RWPE2 (cell line): ENCODE data around the gene CNTN1.

Experiments used
- ATAC-seq: fragments of 200-7000 bp; cut with Tn5 transposase; 3 replicates; pipeline ENCODE4 v1.9.1; 2021; ENCODE audit warnings: low read depth
- DNase-seq: peaks from one replicate; pipeline ENCODE4 v3.0.0-alpha.2; 2020; ENCODE audit warnings: low spot score
- H3K27ac ChIP-seq: fragments of 450-650 bp; 2 replicates; pipeline ENCODE4 v1.5.1; 2017; ENCODE audit warnings: mild to moderate bottlenecking; ENCODE audit not compliant: poor library complexity, severe bottlenecking
- H3K27me3 ChIP-seq: fragments of 250-450 bp; sonication (Bioruptor Pico); 2 replicates; pipeline ENCODE4 v1.5.1; 2021; ENCODE audit warnings: mild to moderate bottlenecking, moderate library complexity; ENCODE audit not compliant: insufficient read depth, poor library complexity, severe bottlenecking
- H3K36me3 ChIP-seq: fragments of 250-450 bp; sonication (Bioruptor Pico); 2 replicates; pipeline ENCODE4 v1.5.1; 2020; ENCODE audit warnings: low read depth, mild to moderate bottlenecking, moderate library complexity
- H3K4me1 ChIP-seq: fragments of 250-450 bp; sonication (Bioruptor Pico); 2 replicates; pipeline ENCODE4 v1.5.1; 2021; ENCODE audit warnings: mild to moderate bottlenecking, moderate library complexity; ENCODE audit not compliant: insufficient read depth, poor library complexity, severe bottlenecking
- H3K4me3 ChIP-seq: fragments of 250-450 bp; sonication (Bioruptor Pico); 2 replicates; pipeline ENCODE4 v1.5.1; 2021; ENCODE audit warnings: mild to moderate bottlenecking, moderate library complexity; ENCODE audit not compliant: severe bottlenecking
- H3K9me3 ChIP-seq: fragments of 250-450 bp; sonication (Bioruptor Pico); 2 replicates; pipeline ENCODE4 v1.5.1; 2021; ENCODE audit warnings: mild to moderate bottlenecking, moderate library complexity; ENCODE audit not compliant: severe bottlenecking
- CTCF ChIP-seq: fragments of 450-650 bp; IDR thresholded peaks from one replicate; pipeline ENCODE4 v1.5.1; 2017; ENCODE audit warnings: mild to moderate bottlenecking, moderate library complexity; ENCODE audit not compliant: poor library complexity, severe bottlenecking

Gene CNTN1

GRCh38 chr12:41089438-41089837 lies 397.2 kb downstream of the CNTN1 start:
- Histone ChIP-seq H3K4me3 (no peak overlapping the region), H3K4me1 (no peaks in the 10 kb centered on the region), H3K27me3 (peaks cover 3% of the 10 kb centered on the region), H3K9me3 (no peaks in the 10 kb centered on the region), H3K27ac (no peak overlapping the region), H3K36me3 (no peaks in the 10 kb centered on the region)
- no peak for ATAC-seq
- DNase-seq: no peak
- TF ChIP-seq CTCF: no peak

GRCh38 chr12:41092115-41092514 lies 399.9 kb downstream of the CNTN1 start:
- TF ChIP-seq CTCF: no peak
- no peak for DNase-seq

DNA sequence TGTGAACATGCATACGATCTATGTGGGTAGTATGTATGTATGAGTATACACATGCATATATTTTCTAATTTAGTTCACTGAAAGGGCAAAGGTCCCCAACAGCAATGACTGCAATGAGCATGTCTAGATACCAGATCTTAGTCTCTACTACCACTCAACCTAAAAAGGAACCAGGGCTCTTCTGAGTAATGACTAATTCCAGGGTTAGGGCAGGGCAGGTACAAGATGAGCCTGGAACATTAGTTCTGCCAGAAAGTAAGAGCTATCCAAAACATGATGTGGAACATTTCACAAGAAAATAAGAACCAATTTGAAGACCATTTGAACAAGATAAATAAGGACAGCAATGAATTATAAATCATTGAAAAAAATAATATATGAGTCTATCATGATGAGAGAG lies 404.6 kb downstream of the CNTN1 start:
- Histone ChIP-seq H3K9me3 (no peaks in the 10 kb centered on the region), H3K27ac (no peak overlapping the region), H3K36me3 (no peaks in the 10 kb centered on the region), H3K4me1 (no peaks in the 10 kb centered on the region), H3K27me3 (no peaks in the 10 kb centered on the region), H3K4me3 (no peak overlapping the region)
- no peak for ATAC-seq
- TF ChIP-seq CTCF: no peak
- DNase-seq: no peak

More at GRCh38 chr12:41092115-41092514, 399.9 kb downstream of the CNTN1 start:
- Histone ChIP-seq H3K9me3 (no peaks in the 10 kb centered on the region), H3K27me3 (peaks cover 3% of the 10 kb centered on the region), H3K27ac (no peak overlapping the region), H3K36me3 (no peaks in the 10 kb centered on the region), H3K4me1 (no peaks in the 10 kb centered on the region), H3K4me3 (no peak overlapping the region)
- no peak for ATAC-seq

DNA sequence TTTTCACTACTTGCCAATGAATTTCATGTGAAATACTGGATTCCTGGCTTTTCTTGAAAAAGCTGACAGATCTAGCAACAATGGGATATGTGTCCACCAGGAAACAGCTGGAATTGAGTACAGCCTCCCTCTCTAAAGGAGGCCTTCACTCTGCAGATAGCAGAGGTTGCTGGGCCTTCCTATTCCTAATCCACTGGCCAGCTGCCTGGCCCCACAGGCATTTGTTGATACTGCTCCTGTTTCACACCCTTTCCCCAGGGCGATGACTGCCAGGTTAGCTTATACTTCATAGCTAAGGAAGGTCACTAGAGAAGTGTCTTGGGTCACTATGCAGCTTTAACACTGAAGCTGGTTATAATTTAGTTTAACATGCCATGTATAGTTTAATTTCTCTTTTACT lies 408.3 kb downstream of the CNTN1 start:
- TF ChIP-seq CTCF: no peak
- no peak overlapping the region for H3K4me3 ChIP-seq
- H3K9me3 ChIP-seq: no peaks in the 10 kb centered on the region
- ATAC-seq (no peak), DNase-seq (no peak)
- H3K4me1 ChIP-seq: no peaks in the 10 kb centered on the region
- no peaks in the 10 kb centered on the region for H3K36me3 ChIP-seq
- no peak overlapping the region for H3K27ac ChIP-seq
- H3K27me3 ChIP-seq: no peaks in the 10 kb centered on the region

- Histone ChIP-seq H3K4me1 (no peaks in the 10 kb centered on the region), H3K4me3 (no peak overlapping the region), H3K27ac (no peak overlapping the region), H3K27me3 (no peaks in the 10 kb centered on the region), H3K9me3 (no peaks in the 10 kb centered on the region), H3K36me3 (no peaks in the 10 kb centered on the region)
- no peak for ATAC-seq
- no peak for DNase-seq
- TF ChIP-seq CTCF: no peak
Measured at GRCh38 chr12:41101806-41102205, 409.6 kb downstream of the CNTN1 start.
